Left lobe of liver (tissue), 2 donors: ENCODE data around the gene MYL7. TPM values are rescaled to one million over a fixed set of nuclear protein-coding genes. Genes with fewer than 3 reads are reported as not detected.
A peak's percentile ranks its signal among the peaks of the same experiment; 100 is the strongest.
"Not testable (repeated sequence)": the region's sequence is repeated elsewhere in the genome, so short reads cannot be mapped to it uniquely, and the experiment has no call there.

Source experiments
- ATAC-seq: fragments of 200-7000 bp; cut with Tn5 transposase; one replicate; pipeline ENCODE4 v1.9.1; 2020; ENCODE audit warnings: mild to moderate bottlenecking, moderate library complexity
- DNase-seq: peaks from one replicate; pipeline ENCODE4 v3.0.0-alpha.2; 2020; ENCODE audit warnings: low spot score
- total RNA-seq: library from RNA; stranded (reverse); gene quantifications from one replicate; pipeline ENCODE4 v1.2.1, GENCODE V29; 2021
- donor health status: DM: no; HTN: no; CAD: no; lungs with moderate emphysema.
- donor health status: DM: no; HTN: yes; CAD: no.

Gene MYL7
- total RNA-seq, 1 donor from 2014 or later, result not detected

DNA sequence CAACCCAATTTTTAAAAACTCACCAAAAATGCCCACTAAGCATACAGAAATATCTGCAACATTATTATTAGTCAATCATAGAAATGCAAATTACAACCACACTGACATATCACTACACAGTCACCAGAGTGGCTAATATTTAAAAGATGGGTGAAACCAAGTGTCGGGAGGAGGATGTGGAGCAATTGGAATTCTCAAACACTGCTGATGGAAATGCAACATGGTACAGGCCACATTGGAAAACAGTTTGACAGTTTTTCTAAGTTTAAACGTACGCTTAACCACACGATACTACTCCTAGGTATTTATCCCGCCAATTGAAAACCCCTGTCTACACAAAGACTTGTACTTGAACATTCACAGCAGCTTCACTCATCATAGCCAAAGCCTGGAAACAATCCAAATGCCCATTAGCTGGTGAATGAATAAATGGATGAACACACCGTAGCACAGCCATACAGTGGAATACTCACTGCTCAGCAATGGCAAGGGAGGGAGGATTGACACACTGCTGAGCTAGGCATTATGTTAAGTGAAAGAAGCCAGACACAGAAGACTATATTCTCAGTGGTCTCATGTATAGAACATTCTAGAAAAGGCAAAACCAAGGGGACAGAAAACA, 31.8 kb upstream of the MYL7 start:
- ATAC-seq, result no peak
- no peak for DNase-seq

DNA sequence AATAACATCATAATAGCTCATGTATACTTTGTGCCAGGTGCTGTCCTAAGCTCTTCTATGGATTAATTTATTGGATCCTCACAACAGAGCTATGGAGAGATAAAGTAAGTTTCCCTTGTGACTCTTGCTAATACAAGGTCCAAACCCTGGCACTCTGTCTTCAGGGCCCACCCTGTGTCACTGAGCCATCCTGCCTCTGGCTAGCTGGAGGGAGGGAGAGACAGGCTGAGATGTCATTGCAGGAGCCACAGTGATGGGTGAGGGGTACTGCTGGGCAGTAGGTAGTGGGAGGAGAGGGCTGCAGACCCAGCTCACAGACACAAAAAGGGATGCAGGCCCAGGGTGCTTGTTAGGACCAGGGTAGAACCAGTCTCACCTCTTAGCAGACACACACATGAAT, 31.2 kb upstream of the MYL7 start:
- peak; percentile 6 for DNase-seq
- no peak for ATAC-seq

DNA sequence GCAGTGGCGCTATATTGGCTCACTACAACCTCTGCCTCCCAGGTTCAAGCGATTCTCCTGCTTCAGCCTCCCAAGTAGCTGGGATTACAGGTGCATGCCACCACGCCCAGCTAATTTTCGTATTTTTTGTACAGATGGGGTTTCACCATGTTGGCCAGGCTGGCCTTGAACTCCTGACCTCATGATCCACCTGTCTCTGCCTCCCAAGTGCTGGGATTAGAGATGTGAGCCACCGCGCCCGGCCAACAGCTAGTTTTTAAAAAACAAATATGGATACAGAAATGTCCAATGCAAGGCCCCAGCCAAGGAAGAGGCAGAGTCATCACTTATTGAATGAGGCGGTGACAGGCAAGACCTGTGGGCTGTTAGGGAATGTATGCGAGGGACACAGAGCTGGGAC, 30.8 kb upstream of the MYL7 start:
- DNase-seq, result peak; percentile 15
- not testable (repeated sequence) for ATAC-seq

DNA sequence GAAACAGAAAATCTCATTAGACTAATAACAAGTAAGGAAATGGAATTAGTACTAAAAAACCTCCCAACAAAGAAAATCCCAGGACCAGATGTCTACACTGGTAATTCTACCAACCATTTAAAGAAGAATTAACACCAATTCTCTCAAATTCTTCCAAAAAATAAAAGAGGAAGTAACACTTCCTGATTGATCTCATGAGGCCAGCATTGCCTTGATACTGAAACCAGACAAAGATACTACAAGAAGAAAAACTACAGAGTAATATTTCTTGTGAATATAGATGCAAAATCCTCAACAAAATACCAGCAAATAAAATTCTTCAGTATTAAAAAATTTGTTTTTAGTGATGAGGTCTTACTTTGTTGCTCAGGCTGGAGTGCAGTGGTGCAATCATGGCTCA, 26.8 kb upstream of the MYL7 start:
- DNase-seq (no peak), ATAC-seq (no peak)

DNA sequence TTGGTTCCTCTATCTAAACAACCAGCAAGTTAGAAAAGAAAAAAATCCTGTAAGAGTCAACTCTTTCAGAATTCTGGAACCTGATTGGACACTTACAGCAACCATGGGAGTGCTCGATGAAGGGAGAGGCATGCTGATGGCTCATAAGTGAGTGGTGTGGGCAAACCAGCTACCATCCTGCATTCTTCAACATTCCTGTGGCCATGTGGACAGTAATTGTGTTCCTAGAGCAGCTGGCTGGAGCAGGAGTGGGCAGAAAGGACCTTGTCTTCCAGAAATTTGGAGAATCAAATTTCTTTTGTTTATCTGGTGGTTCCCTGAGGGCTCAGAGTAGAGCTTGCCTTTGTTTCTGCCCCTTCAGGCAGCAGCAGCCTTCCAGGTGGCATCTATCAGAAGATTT, 22.5 kb upstream of the MYL7 start:
- no peak for ATAC-seq
- DNase-seq, result no peak

DNA sequence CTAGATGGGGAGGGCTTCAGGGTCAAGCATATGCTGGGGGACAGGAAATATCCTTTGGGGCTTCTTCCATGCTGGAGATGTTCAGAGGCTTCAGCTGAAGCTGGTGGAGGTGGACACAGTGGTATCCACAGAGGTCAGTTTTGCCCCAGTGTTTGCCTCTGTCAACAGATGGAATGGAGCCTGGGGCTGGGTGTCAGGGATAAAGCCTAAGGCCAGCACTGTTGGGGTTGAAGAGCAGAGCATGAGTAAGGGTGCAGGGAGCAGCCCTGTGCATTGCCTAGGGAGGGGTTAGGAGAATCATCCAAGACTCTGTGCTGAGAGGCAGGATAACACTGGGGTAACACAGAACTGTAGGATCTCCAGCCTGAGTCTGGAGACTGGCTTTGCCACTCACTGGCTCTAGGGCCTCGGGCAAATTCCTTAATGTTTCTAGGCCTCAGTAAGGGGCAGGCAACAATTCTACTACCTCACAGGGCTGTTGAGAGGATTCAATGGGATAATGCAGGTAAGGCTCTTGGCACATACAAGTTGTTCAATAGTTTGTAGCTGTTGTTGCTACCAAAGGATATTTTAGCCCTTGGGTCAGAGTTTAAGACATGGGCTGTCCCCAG, 21.8 kb upstream of the MYL7 start:
- ATAC-seq (peak; percentile 50), DNase-seq (peak; percentile 78)

DNA sequence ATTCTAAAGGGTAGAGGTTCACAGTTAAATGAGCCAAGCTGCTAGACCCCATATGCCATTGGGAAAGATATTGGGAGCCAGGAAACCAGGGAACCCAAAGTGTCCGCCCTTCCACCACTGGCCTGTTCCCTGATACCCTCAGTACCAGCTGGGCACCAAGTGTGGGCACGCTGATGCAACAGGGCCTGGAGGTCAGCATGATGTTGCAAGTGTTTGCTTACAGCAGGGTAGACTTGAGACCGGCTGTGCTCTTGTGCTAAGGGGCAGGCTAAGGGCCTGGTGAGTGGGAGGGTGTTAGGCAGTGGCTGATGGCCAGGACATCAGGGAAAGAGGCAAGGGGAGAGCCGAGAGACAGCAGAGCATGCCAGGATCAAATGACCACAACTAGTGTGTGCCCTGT, 21.0 kb upstream of the MYL7 start:
- DNase-seq, result peak; percentile 97
- ATAC-seq, result peak; percentile 58

DNA sequence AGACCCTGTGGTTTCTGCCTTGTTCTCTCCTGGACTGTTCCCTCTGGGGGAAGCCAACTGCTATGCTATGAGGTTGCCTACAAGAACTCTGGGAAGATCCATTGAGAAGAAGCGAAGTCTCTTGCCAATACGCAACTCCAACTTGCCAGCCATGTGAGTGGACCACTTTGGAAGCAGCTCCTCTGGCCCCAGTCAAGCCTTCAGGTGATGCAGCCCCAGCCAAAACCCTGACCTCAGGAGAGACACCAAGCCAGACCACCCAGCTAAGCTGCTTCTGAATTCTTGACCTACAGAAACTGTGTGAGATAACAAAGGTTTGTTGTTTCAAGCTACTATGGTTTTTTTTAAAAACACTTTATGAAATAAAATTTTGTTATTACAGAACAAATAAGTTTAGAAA, 20.2 kb upstream of the MYL7 start:
- no peak for DNase-seq

DNA sequence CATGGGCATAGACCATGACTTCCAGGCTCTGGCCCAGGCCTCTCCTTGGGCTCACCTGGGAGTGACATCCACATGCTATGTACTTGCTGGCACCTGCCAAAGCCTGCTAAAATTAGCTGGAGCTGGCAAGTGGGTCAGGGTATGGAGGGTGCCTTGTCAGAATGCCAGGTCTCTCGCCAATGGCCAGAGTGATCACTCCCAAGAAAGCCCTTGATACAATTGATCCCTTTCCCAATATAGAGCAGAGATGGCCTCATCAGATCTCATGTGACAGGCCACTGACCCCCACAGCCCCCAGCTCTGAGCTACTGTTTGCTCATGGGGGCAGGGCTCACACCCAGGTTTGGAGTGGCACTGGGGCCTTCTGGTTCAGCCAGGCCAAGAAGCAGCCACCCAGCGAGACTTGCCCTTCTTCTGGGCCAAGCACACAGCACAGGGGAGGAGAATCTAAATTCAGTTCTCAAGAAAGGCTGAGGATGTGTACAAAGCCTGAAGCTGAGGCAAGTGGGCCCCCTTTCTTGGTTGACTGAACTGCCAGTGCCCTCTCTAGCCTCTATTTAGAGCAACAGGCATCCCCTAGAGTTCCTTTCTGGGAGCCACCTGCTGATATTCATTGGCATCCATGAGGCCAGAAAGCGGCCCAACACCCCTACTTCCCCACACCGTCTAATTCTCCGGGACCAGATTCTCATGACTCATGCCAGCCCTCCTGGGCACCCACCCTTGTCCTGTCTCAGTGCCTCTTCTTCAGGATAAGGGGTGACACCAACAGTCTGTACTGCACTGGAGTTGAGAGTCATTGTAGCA, 18.9 kb upstream of the MYL7 start:
- ATAC-seq (peak; percentile 58), DNase-seq (peak; percentile 95)

More for the DNA sequence above, 20.2 kb upstream of the MYL7 start:
- ATAC-seq, result no peak

DNA sequence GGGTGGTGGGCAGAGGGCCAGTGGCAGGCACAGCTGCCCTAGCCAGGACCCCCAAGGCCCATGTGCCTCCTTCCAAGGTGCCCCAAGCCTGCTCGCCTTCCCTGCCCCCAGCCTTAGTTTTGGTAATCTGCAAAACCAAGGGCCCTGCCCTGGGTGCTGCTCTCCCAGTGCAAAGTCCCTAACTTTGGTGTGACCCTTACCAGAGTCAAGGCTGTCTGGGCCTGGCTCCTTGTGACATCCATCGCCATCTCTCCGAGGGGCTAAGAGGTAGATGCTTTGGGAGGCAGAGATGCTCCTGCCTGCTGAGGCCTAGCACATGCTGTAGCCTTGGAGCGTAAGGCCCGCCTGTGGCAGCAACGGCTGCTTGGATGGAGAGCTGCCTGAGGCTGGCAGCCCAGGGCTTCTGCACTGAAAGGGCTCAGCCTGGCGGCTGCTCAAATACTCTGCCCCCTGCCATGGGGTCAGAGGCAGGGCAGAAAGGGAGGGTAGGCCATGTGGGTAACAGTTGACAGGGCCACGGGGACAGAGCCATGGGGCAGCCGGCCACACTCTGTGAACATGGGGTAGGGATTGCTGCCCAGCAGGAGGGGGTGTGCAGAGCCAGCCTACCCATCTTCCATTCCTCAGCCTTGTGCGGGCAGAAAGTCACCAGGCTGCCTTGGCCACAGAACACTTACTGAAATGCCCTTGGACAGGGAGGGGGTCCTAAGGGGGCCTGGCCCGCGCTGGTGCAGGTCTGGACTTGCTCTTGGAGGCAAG, 17.9 kb upstream of the MYL7 start:
- peak; percentile 88 for DNase-seq
- peak; percentile 60 for ATAC-seq

DNA sequence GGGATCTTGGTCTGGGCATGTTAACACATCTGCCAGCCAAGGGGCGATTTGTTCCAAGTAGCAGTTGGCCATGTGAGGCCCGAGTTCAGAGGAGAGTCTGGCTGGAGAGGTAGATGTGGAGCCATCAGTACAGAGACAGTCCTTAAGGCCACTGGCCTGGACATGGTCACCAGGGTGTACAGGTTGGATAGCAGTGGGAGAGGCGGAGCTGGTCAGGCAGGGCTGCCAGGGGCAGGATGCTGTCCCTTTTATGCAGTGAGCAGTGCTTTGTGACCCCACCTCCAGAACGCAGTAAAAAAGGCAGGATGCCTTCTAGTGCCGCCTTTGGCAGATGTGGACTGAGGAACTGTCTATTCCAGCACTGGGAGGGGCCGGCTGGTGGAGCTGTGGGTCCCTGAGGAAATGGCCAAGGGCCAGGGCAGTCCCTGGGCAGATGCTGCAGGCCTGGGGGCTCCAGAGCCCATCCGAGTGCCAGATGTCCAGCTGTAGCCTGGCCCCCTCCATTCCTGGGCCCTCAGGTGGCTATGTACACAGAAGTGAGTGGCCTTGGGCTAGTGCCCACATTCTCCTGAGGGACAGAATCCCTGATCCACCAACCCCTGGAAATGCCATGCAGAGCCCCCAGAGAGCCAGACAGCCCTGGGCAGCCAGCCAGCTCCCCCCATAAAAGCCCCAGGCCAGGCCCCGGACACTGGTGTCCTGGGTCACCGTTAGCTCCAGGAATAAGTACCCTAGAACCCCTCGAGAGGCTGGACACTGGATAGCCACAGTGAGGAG, 17.2 kb upstream of the MYL7 start:
- ATAC-seq (peak; percentile 35), DNase-seq (peak; percentile 66)

DNA sequence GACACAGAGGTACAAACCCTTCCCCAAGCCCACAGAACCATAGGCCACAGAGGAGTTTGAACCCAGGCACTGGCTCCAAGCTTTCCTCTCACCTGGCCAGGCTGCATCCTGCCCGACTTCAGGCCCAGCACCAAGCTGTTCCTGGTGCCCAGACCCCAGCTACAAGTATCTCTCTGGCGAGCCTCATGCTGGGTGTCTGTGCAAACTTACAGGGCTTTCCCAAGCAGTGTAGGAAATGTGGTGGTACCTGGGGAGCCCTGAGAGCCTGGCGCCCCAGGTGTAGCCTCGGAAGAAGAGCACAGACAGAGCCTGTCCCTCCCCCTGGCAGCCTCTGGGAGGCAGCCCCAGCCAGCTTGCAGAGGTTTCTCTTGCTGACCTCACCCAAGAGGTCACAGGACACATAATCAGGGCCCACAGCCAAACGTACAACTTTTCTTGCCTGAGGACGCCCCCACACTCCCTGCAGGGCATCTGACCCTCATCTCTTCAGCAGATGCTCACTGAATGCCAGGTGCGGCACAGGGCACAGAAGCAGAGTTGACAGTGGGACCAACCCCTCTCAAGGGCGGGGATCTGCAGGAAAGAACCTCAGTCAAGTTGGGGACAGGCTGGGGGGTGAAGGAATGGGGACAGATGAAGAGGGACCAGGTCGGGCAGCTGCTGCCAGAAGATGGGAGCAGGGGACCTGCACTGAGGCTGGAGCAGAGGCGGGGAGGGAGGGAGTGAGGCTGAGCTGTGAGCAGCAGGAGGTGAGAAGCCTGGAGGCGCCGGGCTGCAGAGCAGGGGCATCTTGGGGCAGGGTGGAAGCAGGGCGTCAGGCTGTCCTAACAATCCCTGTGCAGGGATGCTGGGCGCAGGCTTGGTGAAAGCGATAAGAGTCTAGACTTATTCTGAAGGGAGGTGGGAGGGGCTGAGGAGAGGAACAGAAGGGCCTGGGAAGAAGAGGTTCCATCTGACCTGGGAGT, 16.3 kb upstream of the MYL7 start:
- ATAC-seq (peak; percentile 28), DNase-seq (no peak)

DNA sequence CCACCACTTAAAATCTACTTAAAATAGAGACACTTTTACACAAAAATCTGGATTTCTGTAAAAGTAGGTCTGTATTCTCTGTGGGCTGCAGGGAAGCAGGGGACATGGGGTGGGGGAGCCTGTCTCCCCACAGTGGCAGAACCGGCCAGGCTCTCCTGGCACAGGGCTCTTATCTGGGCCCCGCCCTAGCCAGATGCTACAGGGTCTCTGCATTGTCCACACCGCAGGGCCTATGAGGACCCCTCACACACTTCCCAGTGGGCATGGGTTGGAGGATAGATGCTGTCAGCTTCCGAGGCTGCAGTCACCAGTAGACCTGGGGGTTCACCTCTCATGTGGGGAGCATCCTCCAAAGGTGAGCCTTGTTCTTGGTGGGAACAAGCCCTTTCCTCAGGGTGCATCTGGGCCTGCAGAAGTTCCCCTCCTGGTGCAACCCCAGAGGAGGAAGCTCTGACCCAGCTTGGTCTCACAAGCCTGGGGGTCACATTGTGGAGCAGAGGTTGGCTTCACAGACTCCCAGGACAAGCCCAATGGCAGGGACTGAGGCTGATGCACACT, 15.4 kb upstream of the MYL7 start:
- ATAC-seq (no peak), DNase-seq (peak; percentile 37)

DNA sequence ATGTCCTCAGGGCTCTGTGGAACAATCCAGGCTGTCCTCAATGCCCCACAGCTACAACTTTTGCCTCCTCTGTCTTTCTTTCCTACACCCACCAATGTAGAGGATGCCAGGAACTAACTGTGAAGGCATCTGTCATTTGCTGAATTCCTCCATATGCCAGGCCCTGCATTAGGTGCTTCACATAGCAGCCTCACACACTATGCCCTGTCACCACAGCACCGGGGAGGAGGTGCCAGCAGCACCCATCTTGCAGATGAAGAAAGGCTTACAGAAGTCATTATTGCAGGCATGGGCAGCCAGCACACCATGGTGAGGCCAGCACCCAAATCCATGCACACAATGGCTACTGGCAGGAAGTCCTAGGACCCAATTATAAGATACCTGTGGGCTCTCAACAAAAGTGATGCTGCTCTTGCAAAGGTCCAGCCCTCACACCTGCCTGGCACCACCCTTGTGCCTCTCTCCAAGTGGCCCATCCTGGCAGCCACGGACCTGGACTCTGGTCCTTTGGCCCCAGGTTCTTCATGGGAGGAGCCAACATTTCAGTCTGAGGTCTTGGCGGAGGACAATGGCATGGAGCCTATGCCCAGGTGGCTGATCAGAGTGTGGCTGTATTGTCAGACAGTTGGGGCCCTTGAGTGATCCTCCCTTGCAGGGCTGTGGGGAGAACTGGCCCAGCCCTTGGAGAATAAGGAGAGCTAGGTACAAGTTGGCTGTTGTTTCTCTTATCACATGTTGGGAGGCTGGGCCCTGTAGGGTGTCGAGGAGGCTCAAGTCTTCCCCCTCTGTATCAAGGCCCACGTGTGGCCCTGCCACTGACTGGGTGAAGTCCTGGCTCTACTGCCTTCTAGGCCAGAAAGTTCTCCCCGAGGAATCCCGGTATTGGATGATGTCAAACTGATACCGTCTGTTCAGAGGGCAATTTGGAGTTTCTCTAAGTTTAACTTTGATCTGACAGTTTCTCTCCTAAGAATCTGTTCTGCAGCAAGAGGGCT, 14.4 kb upstream of the MYL7 start:
- DNase-seq (peak; percentile 95), ATAC-seq (peak; percentile 61)

DNA sequence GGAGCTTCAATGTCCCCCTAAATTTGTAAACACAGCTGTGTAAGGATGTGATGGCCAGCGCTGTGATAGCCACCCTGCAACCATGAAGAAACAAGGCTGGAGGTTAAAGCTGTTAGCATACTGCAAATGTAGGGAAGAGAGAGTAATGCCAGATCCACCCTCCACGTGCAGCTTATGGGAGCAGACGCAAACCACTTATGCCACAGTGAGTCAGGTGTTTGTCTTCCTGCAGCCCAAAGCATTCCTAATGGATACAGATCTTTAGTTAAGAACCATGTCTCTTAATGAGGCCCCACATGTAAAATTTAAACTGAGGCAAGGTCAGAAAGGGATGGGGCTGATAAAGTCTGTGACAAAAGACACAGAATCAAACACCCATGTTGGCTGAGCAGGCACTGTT, 13.6 kb upstream of the MYL7 start:
- DNase-seq (peak; percentile 24), ATAC-seq (no peak)

DNA sequence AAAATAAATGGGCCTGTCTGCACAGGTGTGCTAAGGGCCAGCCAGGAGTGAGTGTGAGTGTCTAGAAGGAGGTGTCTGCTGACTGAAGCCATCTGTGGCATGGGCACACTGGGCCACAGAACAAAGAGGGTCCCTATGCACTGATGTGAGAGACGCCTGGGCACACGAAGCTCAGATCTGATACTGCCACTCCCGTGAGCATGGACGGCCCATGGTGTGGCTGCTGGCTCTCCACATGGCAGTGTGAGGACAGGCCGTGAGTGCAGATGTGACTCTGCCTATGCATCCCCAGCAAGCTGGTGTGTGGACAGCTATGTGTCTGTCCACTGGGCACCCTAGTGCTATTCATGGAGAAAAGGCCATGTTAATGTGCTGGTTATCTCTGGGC, 12.8 kb upstream of the MYL7 start:
- DNase-seq (no peak), ATAC-seq (no peak)

DNA sequence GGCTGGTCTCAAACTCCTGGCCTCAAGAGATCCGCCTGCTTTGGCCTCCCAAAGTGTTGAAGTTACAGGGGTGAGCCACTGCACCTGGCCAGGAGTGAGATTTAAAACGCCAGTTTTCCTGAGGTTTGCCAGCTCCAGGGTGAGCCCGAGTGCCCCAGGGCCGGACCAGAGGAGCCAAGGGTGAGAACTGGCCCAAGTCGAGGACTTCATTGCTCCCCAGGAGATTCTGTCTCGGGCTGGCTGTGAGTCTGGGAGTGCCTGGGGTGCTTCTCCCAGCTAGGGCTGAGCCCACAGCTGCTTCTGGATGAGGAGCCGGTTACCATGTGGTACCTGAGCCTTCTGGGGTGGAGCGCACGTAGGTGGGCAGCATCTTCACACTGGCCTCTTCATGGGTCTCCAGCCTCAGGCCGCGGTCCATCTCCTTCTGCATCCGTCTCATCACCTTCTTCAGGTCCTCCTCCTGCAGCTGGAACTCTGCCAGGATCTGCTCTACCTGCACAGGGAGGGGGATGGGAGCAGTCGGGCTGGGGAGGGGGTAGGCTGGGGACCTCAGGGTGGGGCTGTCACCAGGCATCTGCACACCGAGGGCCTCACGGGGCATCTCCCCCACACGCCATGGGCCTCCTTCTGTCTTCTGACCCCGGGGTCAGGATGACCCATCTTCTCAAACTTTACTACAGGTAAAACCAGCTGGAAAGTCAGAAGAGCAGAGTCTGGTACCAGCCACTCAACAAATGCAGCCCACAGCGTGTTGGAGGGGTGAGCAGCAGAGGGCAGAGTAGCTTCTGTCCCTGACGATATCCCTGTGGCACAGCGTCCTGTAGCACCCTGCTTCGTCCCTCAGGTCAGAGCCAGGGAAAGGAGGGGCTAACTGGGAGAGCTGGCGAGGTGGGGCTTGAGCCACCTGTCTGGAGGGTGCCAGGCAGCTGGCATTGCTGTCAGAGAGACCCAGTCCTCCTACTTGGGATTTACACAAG, 12.1 kb upstream of the MYL7 start:
- peak; percentile 45 for DNase-seq
- ATAC-seq, result no peak
